AG04450 (cell line): ENCODE measurements around the gene AMN. TPM values are rescaled to one million over a fixed set of nuclear protein-coding genes. Genes with fewer than 3 reads are reported as not detected.

Experiments
- CTCF ChIA-PET: fragments of 300-600, 350-600 bp; formaldehyde crosslinking; extraction: SDS; loops from one replicate; lab custom pipeline; 2022; ENCODE audit warnings: antibody characterized with exemption, inconsistent platforms; lab: Charles Lee
- POLR2A ChIA-PET: fragments of 350-600 bp; formaldehyde crosslinking; extraction: SDS; loops from one replicate; lab custom pipeline; 2021; ENCODE audit warnings: antibody characterized with exemption, inconsistent platforms; lab: Yijun Ruan, JAX
- DNase-seq: peaks from one replicate; pipeline ENCODE4 v3.0.0-alpha.2; 2011; ENCODE audit warnings: low read depth, low spot score
- H3K27ac ChIP-seq: one replicate; pipeline ENCODE4 v1.5.1; 2012; ENCODE audit warnings: low read depth, low read length, control low read depth
- H3K27me3 ChIP-seq: one replicate; pipeline ENCODE4 v1.6.0; 2012; ENCODE audit warnings: low read length; ENCODE audit not compliant: control insufficient read depth, insufficient read depth
- H3K4me3 ChIP-seq: 2 replicates; pipeline ENCODE4 v1.5.1; 2011; ENCODE audit warnings: mild to moderate bottlenecking, low read depth, low read length, control low read depth
- H3K9me3 ChIP-seq: 2 replicates; pipeline ENCODE4 v1.5.1; 2012; ENCODE audit warnings: low read length; ENCODE audit not compliant: control insufficient read depth, insufficient read depth
- polyA plus RNA-seq: library from polyadenylated mRNA; depleted of rRNA; stranded (reverse); fragments of >200 nt; gene quantifications from 2 replicates; pipeline ENCODE4 v1.2.3, GENCODE V29; 2011
- TF ChIP-seq, protein P1 (sequence below): IDR thresholded peaks from 2 replicates; pipeline ENCODE4 v1.5.1; 2011; ENCODE audit warnings: low read depth, low read length, control low read depth, inconsistent platforms

Gene AMN
- polyA plus RNA-seq, 1 experiment = 0.06 TPM

DNA sequence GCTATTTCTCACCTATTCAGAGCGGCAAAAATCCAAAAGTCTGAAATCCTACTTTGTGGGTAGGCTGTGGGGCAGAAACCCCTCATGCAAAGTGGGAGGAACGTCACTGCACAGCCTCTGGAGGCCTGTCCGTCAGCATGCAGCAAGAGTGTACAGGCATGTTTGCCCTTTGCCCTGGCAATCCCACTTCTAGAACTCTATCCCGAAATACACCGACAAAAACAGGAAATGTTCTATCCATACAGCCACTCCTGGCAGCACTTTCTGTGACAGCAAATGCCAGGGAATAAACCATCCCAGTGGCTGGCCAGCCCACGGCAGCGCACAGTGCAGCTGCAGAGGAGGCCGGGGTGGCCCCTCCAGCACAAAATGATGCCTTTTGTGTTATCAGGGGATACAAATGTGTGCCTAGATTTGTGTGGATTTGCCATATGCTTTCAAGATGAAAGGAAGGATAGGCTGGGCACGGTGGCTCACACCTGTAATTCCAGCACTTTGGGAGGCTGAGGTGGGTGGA lies 39.7 kb downstream of the AMN start:
- no peak for DNase-seq
- ChIA-PET POLR2A (no interaction called here), CTCF (interaction anchor here (1.6 kb wide), 1 partner anchor 268 kb away, joined by 6 read pairs; no protein-coding TSS in a partner anchor)
- no peaks in the 10 kb centered on the region for H3K9me3 ChIP-seq
- no peak overlapping the region for H3K4me3 ChIP-seq
- no peaks in the 10 kb centered on the region for H3K27me3 ChIP-seq
- H3K27ac ChIP-seq = no peak overlapping the region
- TF ChIP-seq, protein P1, sequence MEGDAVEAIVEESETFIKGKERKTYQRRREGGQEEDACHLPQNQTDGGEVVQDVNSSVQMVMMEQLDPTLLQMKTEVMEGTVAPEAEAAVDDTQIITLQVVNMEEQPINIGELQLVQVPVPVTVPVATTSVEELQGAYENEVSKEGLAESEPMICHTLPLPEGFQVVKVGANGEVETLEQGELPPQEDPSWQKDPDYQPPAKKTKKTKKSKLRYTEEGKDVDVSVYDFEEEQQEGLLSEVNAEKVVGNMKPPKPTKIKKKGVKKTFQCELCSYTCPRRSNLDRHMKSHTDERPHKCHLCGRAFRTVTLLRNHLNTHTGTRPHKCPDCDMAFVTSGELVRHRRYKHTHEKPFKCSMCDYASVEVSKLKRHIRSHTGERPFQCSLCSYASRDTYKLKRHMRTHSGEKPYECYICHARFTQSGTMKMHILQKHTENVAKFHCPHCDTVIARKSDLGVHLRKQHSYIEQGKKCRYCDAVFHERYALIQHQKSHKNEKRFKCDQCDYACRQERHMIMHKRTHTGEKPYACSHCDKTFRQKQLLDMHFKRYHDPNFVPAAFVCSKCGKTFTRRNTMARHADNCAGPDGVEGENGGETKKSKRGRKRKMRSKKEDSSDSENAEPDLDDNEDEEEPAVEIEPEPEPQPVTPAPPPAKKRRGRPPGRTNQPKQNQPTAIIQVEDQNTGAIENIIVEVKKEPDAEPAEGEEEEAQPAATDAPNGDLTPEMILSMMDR = no peak

DNA sequence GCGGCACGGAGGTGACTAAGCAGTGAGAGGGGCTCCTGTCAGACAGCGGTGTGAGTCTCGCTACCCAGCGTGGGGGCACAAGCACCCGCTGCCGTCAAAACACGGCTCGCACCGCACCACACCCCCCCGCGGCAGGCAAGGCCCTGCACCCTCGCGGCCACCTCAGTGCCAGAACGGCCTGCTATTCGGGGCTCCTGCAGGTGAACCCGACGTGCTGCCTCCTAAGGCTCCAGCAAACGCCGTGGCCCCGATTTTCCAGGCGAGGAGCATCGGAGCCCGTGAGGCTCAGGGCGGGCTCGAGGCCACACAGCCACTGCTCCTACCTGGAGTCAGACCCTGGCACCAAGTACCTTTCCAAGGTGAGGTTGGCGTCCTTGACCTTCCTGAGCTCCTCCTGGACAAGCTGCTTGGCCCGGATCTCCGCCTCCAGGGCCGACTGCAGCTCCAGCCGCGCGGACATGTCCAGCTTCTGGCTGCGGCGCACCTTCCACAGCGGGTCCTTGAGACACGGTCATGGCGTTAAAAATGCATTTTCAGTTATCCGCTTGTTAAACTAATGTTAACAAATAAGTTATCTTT lies 41.8 kb downstream of the AMN start:
- H3K9me3 ChIP-seq = no peaks in the 10 kb centered on the region; the same call in 1 of the 2 replicates
- H3K27me3 ChIP-seq = no peaks in the 10 kb centered on the region
- TF ChIP-seq, protein P1 = no peak
- DNase-seq = no peak
- ChIA-PET CTCF (no interaction called here), POLR2A (no interaction called here)
- no peak overlapping the region for H3K27ac ChIP-seq
- no peak overlapping the region for H3K4me3 ChIP-seq

- H3K27me3 ChIP-seq = no peaks in the 10 kb centered on the region
- ChIA-PET POLR2A (no interaction called here), CTCF (no interaction called here)
- H3K9me3 ChIP-seq = no peaks in the 10 kb centered on the region; the same call in 1 of the 2 replicates
- no peak overlapping the region for H3K27ac ChIP-seq
- no peak for DNase-seq
- TF ChIP-seq, protein P1 = no peak
- H3K4me3 ChIP-seq = no peak overlapping the region
These were observed 42.8 kb downstream of the AMN start for GRCh38 chr14:102965282-102965681.

DNA sequence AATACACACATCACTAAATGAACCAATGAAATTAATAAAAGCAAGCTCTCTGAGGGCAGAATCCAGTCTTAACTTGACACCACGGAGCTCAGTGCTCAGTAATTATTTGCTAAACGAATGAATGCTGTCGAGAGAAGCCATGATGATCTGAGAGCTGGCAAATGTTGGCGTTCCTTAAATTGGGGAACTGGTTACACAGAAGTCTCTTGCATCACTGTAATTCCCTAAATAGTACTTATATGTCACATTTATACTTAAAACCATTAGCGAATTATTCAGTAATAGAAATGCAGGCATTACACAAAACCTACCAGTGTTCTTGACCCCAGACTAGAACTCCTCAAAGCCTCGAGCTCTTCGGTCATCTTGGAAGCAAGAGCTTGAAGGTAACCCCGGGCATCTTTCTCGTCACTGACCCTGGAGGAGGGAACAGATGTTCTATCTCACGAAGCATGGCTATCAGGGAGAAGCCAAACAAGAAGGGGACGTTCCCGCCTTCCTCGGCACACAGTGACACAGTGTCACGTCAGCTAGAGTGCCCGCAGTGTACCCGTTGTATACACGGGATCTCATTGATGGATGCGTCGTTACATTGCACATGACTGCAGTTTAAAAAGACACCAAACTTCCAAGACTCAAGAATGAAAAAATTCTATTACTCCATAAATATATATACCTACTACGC lies 43.6 kb downstream of the AMN start:
- Histone ChIP-seq H3K27me3 (no peaks in the 10 kb centered on the region), H3K4me3 (no peak overlapping the region), H3K9me3 (no peaks in the 10 kb centered on the region; the same call in 1 of the 2 replicates), H3K27ac (no peak overlapping the region)
- POLR2A ChIA-PET = no interaction called here
- CTCF ChIA-PET = no interaction called here
- DNase-seq = no peak
- TF ChIP-seq, protein P1 = no peak
